ENCODE measurements around the gene CST7.

GRCh38 chr20:24954566-24954965 is 5.5 kb downstream of the CST7 start:
- TF ChIP-seq CTCF (IDR thresholded peaks at IDR 0.05) (no peak), POLR2A (IDR thresholded peaks at IDR 0.05) (no peak)

Data from esophagus squamous epithelium (tissue), 4 donors.